ENCODE results near the gene ACER2.
"Not testable (repeated sequence)": the region's sequence is repeated elsewhere in the genome, so short reads cannot be mapped to it uniquely, and the experiment has no call there.

DNA sequence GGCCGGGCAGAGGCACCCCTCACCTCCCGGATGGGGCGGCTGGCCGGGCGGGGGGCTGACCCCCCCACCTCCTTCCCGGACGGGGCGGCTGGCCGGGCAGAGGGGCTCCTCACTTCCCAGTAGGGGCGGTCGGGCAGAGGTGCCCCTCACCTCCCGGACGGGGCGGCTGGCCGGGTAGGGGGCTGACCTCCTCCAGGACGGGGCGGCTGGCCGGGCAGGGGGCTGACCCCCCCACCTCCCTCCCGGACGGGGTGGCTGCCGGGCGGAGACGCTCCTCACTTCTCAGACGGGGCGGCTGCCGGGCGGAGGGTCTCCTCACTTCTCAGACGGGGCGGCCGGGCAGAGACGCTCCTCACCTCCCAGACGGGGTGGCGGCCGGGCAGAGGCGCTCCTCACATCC, 24.9 kb downstream of the ACER2 start:
- not testable (repeated sequence) for TF ChIP-seq CTCF (IDR thresholded peaks at IDR 0.05 in 4 of 5, conservative IDR thresholded peaks at IDR 0.05 in 1 of 5); POLR2A (IDR thresholded peaks at IDR 0.05)

All from gastrocnemius medialis (tissue), 4 donors.